Measurements from ENCODE around the gene BCL2A1.

- TF ChIP-seq CTCF (conservative IDR thresholded peaks at IDR 0.05 in 1 of 2, IDR thresholded peaks at IDR 0.05 in 1 of 2; ENCODE audit: low read depth in 1 of 2, low read length in 2 of 2) (no peak), EZH2 (IDR thresholded peaks at IDR 0.05; ENCODE audit: low read length, missing control alignments) (no peak)
Measured at GRCh38 chr15:79990280-79990996, 19.4 kb upstream of the BCL2A1 start.

Measured in fibroblast of lung (primary cell).